GM19025 (cell line): ENCODE results near the gene CD2BP2.

ENCODE experiments used
- ATAC-seq: cut with Tn5 transposase; IDR thresholded peaks from one replicate; pipeline ENCODE4 v1.9.1; 2021; ENCODE audit warnings: mild to moderate bottlenecking, low read depth, moderate library complexity; ENCODE audit not compliant: unreplicated experiment

CD2BP2 gene

GRCh38 chr16:30379158-30379783 lies 24.2 kb upstream of the CD2BP2 start:
- no peak for ATAC-seq

DNA sequence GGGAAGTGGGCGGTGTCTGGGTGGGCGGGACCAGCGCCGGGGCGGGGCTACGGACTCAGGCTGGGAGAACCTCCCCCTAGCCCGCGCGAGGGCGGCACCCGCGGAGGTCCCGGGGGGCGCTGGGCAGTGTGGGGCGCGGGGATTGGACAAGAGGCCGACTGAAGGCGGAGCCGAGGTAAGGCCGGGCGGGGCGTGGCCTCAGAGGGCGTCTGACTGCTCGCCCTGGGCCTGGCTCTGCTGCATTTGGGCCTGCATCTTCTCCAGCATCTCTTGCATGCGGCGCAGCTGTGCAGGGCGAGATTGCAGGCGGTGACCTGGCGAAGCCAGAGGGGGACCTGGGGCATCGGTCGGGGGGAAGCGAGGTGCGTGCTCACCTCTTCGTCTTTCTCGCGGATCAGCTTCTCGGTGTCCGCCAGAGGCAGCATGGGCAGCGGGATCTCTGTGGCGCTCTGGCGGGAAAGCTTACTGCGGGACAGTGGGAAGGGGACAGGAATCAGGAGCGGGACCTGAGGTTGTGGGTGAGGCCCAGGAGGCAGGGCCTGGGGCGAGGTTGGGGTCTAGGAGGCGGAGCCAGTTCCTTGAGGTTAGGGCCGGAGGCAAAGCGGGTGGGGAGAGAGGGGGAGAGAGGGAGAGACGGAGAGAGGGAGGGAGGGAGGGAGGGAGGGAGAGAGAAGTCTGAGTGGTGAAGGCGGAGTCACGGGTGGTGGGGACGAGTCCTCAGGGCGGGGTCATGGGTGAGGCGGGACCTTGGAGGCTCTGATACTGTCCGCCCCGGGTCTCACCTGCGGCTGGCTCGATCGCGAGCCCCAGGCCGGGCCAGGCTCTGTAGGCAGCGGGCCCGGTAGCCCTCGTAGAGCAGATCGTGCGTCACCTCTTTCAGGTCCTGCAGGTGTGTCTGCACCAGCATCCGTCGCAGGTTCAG lies 23.4 kb upstream of the CD2BP2 start:
- ATAC-seq = peak; percentile 91

- peak; percentile 31 for ATAC-seq
Measured at GRCh38 chr16:30377812-30378235, 22.7 kb upstream of the CD2BP2 start.

- ATAC-seq = no peak
Measured at GRCh38 chr16:30377050-30377811, 22.1 kb upstream of the CD2BP2 start.

- ATAC-seq = no peak
Measured at GRCh38 chr16:30376461-30376902, 21.4 kb upstream of the CD2BP2 start.

DNA sequence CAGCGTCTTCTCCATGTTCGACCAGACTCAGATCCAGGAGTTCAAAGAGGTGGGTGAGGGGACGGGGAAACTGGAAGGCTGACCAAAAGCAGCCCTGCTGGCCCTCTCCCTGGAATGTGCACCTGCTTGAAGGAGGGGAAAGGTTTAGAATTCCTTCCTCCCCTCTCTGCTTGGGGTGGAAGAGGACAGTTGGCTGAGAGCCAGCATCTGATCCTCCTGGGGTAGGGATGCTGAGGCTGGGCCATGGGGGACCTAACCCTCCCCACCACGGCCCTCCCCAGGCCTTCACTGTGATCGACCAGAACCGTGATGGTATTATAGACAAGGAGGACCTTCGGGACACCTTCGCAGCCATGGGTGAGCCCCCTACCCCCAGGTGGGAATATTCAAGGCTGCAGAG lies 20.8 kb upstream of the CD2BP2 start:
- ATAC-seq = no peak

DNA sequence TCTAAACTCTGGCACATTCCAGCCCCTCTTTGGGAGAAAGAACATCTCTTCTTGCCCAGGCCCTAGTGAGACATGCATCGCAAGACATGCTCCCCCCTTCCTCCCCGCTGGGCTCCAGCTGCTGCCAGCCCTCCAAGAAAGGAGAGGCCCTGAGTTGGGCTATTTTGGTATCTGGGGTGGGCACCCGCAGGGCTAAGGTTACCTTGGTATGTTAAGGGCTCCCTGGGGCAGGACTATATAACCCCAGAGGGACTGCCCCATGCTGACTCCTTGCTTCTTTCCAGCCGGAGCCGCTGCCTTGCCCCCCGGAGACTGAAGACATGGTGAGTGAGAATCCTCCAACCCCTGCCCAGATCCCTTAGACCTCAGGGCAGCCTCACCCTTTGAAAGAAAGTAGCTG lies 19.4 kb upstream of the CD2BP2 start, which contains the start of gene MYL11:
Gene MYL11 (plus strand): TSS at position 265 of the 400 bp plus-strand sequence. CDS start 56 bp downstream, at position 321.
- no peak for ATAC-seq

GRCh38 chr16:30372725-30373124 lies 17.6 kb upstream of the CD2BP2 start:
- no peak for ATAC-seq

DNA sequence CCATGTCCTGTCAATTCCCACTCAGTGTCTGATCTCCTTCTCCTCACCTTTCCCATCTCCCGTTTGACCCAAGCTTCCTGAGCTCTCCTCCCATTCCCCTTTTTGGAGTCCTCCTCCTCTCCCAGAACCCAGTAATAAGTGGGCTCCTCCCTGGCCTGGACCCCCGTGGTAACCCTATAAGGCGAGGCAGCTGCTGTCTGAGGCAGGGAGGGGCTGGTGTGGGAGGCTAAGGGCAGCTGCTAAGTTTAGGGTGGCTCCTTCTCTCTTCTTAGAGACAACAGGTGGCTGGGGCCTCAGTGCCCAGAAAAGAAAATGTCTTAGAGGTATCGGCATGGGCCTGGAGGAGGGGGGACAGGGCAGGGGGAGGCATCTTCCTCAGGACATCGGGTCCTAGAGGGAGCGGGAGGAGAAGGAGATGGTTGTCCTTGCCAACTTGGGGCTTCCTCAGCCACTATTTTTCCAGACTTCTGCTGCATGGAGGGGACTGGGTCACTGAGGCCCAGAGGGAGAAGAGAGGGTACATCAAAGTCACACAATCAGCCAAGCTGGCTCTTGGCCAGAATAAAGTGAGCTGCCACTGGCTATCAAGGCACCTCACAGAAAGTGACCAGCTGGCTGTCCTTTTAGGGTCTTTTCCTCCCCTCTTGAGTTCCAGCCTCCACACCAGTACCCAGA lies 17.1 kb upstream of the CD2BP2 start:
- no peak for ATAC-seq

GRCh38 chr16:30371248-30371816 lies 16.2 kb upstream of the CD2BP2 start:
- ATAC-seq = no peak

DNA sequence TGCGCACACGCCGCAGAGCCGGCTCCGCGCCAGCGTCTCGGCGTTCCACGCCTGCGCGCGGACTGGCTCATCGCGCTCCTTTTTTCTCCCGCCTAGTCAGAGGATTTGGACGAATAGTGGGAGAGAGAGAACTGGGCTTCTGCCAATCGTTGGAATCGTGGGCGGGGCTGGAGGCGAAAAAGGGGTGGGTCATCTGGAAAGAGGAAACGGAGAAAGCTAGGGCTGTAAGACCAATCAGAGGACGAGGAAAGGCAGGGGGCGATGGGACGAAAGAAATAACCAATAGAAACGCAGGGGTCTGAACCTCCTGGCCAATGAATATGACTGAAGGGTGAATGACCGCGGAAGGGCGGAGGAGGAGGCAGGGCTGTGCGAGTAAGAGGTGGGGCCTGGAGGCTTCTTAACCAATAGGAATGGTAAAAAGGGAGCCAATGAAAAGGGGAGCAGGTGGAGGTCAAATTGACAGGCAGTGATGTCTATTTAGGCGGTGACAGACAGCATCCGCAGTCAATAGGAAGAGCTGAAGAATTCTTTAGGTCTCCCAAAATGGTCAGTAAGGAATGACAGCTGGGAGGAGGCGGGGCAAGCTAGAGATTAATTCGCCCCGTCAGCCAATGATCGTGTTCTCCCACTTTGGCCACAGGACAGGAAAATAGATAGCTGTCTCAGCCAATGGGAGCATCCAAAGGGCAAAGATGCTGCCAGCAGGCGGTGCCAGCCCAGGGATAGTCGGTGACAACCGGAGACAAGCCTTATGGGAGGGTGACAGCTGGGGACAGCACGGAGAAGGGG lies 15.5 kb upstream of the CD2BP2 start, which contains the start of gene TBC1D10B:
Gene TBC1D10B (minus strand): TSS at position 39 of the 792 bp plus-strand sequence. CDS start 311 bp downstream, outside the sequence.
- peak; percentile 66 for ATAC-seq

DNA sequence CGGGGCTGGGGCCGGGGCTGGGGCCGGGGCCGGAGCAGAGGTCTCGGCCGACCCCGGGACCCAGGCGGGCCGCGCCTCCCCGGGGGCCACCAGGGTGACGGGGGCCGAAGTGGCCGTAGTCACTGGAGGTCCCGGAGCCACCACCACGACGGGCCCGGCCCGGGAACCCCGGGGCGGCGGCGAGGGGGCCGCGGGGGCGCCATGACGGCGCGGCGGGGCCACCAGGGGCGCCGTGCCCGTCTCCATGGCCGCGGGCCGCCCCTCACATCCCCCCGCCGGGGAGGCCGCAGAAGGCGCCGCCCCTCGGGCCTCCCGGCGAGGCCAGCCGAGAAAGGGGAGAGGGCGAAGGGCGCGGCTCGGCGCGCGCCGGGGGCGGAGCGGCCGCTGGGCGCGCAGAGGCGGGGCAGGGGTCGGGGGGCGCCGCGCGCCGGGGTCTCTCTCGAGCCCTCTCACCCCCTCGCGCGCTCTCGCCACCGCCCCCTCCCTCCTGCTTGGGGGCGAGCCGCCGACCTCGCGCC lies 14.9 kb upstream of the CD2BP2 start:
- ATAC-seq = peak; percentile 4

GRCh38 chr16:30369091-30369937 lies 14.2 kb upstream of the CD2BP2 start:
- no peak for ATAC-seq

DNA sequence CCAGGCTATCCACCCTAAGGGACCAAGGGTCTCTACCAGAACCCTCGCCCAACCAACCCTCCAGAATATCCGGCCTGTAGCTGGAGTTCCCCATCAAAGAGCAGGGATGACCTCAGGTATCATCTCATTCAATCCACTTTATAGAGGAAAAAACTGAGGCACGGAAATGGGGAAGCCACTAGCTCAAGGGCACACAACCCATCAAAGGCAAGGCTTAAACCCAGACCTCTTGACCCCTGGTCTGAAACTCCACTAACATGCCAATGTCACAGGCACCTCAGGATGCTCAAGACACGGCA lies 13.6 kb upstream of the CD2BP2 start:
- ATAC-seq = no peak

DNA sequence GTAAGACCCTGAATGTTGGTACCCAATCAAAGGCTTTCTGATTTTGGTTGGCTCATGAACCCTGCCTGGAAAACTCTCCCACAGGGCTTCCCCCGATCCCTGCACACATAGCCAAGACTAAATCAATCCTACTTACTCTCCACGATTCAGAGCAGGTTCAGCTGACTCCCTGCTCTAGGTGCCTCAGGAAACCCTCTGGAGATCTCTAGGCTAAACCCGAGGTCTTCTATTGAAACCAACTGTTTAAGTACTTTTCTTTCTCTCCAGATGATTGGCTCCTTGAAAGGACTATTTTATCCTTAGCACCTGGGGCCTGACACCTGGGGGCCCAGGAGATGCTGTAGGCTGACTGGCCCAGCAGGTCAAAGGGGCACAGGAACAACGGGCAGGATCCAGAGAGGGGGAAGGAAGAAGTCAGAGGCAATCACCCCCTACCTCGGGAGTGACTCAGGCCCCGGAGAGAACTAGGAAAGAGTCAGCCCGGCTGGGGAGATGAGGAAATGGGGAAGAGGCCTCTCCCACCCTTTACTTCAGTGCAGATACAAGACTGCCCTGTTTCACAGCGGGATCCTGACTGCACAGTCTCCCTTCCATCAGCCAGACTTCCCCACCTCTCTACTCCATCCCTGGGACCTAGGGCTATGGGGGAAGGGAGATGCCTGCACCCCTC lies 13.1 kb upstream of the CD2BP2 start:
- no peak for ATAC-seq

DNA sequence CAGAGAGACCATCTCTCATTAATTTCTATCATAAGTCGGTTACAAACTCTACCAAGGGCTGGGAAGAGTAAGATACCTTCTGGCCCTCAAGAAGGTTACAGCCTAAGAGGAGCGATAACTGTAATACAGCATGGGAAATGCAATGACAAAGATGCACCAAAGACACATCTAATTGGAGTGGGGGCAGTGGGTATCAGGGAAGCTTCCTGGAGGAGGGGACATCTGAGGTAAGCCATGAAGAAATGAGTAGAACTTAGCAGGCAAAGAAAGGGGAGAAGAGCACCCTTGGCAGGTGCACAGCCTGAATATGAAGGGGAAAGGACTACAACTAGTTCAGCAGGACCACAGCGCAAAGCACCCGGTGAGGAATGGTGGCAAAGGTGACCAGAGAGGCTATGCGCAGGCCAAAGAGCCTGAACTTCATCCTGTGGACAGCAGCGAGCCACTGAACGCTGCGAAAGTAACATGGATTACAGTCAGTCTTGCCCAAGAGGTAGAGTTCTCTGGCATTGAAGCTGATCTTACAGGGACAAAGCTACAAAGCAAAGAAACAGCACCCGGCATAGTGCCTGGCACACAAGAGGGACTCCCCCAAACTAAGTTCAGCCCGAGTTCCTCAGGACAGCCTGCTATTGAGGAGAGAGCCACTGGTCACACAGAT lies 12.4 kb upstream of the CD2BP2 start:
- ATAC-seq = no peak

DNA sequence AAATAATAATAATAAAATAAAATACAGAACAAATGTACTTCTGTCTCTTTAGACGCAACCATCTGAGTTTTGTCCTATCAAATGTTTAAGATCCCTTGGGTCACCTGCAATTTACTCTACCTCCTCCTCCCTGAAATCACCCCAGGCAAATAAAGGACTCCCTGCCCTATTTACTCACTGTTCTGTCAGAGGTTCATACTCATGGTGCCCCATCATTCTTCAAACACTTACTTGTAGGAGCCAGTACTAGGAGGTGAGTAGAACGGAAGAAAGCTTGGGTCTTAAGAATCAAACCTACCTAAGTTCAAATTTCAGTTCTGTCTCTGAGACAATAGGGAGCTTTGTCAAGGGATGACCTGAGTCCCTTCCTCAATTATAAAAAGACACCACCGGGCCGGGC lies 11.4 kb upstream of the CD2BP2 start:
- no peak for ATAC-seq
